ENCODE measurements around the gene ACAT1.

DNA sequence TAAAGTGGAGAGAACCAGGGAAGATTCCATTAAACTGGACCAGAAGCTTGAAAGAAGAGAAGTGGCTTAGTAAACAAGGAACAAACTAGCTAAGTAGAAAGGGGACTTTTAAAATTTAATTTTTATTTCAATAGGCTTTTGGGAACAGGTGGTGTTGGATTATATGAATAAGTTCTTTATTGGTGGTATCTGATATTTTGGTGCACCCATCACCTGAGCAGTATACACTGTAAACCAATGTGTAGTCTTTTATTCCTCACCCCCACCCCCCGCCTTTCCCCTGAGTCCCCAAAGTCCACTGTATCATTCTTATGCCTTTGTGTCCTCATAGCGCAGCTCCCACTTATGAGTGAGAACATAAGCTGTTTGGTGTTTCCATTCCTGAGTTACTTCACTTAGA is 7.4 kb downstream of the ACAT1 start:
- TF ChIP-seq POLR2AphosphoS5 (IDR thresholded peaks at IDR 0.05) (no peak), TAF1 (IDR thresholded peaks at IDR 0.05; ENCODE audit: low read depth) (no peak), EZH2 (IDR thresholded peaks at IDR 0.05; ENCODE audit: borderline replicate concordance, insufficient read depth, low read length, poor library complexity, severe bottlenecking) (no peak)
- TF ChIP-seq, protein P1, sequence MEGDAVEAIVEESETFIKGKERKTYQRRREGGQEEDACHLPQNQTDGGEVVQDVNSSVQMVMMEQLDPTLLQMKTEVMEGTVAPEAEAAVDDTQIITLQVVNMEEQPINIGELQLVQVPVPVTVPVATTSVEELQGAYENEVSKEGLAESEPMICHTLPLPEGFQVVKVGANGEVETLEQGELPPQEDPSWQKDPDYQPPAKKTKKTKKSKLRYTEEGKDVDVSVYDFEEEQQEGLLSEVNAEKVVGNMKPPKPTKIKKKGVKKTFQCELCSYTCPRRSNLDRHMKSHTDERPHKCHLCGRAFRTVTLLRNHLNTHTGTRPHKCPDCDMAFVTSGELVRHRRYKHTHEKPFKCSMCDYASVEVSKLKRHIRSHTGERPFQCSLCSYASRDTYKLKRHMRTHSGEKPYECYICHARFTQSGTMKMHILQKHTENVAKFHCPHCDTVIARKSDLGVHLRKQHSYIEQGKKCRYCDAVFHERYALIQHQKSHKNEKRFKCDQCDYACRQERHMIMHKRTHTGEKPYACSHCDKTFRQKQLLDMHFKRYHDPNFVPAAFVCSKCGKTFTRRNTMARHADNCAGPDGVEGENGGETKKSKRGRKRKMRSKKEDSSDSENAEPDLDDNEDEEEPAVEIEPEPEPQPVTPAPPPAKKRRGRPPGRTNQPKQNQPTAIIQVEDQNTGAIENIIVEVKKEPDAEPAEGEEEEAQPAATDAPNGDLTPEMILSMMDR (IDR thresholded peaks at IDR 0.05; ENCODE audit: poor library complexity, severe bottlenecking), result no peak

Data from neural cell (in vitro differentiated cells).